ENCODE measurements around the gene PRKAR2B. TPM values are rescaled to one million over a fixed set of nuclear protein-coding genes. Genes with fewer than 3 reads are reported as not detected.

The PRKAR2B gene
- total and polyA plus RNA-seq, 2 of the 4 experiments (the other 2 are of a cell fraction) = 3.0 to 3.1 TPM

DNA sequence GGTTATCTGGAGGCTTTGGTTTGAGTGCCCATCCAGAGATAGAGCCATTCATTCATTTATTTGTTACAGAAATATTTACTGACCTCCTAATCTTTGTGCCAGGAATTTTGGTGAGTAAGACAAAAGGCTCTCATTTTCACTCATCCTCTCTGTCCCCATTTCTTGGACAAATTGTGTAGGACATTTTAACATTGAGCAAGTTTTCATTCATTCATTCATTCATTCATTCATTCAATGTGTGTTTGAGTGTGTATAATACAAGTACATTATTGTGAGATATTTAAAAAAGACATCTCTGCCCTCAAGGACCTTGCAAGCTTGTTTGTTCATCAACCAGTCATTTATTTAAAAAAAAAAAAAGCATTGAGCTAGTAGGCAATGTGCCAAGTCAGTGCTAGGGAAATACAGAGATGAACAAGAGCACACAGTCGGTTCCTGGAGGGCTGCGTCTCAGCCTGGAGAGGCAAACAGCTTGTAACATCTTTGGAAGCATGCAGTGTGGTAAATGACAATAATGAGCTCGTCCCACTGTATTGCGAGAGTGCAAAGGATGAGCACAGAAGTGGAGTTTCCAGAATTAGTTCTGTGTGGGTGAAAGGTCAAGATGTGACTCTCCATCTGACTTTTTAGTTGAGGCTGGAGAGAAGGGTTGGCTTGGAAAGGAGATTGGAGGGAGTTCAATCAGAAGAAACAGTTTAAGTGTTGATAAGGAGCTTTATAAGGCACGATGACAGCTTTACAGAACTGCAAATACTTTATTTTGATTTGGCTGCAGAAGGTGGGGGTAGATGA is 73.8 kb downstream of the PRKAR2B start:
- WGBS, 2 experiments (ENCODE audit: extremely low coverage in 2 of 2, insufficient read length in 1 of 2) = 18% methylated on average over 5 of the region's 5 CpGs; no CpG with 5 or more reads in 1 of the 2 experiments
- H2BK20ac ChIP-seq (ENCODE audit: low read depth, low read length) = 0 out of 2 replicates have a peak overlapping the region, but pooled peaks have one; percentile 0
- H4K20me1 ChIP-seq (ENCODE audit: insufficient read depth, low read length) = no peaks in the 10 kb centered on the region
- peaks cover 8% of the 10 kb centered on the region for H3K4me1 ChIP-seq (ENCODE audit: control insufficient read depth, insufficient read depth, low read length)
- H2BK5ac ChIP-seq (ENCODE audit: low read depth, low read length, poor library complexity, severe bottlenecking) = no peak overlapping the region
- H3K9ac ChIP-seq (ENCODE audit: low read depth, low read length) = no peak overlapping the region
- peak overlapping the region in 1 of 2 experiments; percentile 0; a peak in 1 of 4 replicates for H4K8ac ChIP-seq (ENCODE audit: low read depth in 2 of 2, low read length in 2 of 2)
- H2BK15ac ChIP-seq (ENCODE audit: low read depth, low read length) = 0 out of 3 replicates have a peak overlapping the region, but pooled peaks have one; percentile 3
- H3K27ac ChIP-seq (ENCODE audit: insufficient read depth, low read length) = no peak overlapping the region
- BruUV-seq (replicated peaks) = no TSS peak
- dilution Hi-C loops (cut with HindIII; ENCODE audit: low sequenced_read_pairs, unreplicated experiment) (no loop called here), in situ Hi-C loops (cut with MboI; ENCODE audit: low sequenced_read_pairs) (no loop called here), intact Hi-C loops (cut with micrococcal nuclease) (no loop called here)
- peak overlapping the region; percentile 5; the same call in 1 of the 2 replicates for H4K91ac ChIP-seq (ENCODE audit: insufficient read depth, low read depth, low read length)
- no peak for TF ChIP-seq SMC3 (IDR thresholded peaks at IDR 0.05; ENCODE audit: low read depth, low read length)
- TF ChIP-seq MAZ (IDR thresholded peaks at IDR 0.05; ENCODE audit: borderline replicate concordance, low read depth, low read length) = no peak
- no peak for TF ChIP-seq BHLHE40 (IDR thresholded peaks at IDR 0.05; ENCODE audit: low read depth, low read length)
- no peak for TF ChIP-seq POLR2A (IDR thresholded peaks at IDR 0.05; ENCODE audit: low read depth, low read length)
- TF ChIP-seq, protein P1, sequence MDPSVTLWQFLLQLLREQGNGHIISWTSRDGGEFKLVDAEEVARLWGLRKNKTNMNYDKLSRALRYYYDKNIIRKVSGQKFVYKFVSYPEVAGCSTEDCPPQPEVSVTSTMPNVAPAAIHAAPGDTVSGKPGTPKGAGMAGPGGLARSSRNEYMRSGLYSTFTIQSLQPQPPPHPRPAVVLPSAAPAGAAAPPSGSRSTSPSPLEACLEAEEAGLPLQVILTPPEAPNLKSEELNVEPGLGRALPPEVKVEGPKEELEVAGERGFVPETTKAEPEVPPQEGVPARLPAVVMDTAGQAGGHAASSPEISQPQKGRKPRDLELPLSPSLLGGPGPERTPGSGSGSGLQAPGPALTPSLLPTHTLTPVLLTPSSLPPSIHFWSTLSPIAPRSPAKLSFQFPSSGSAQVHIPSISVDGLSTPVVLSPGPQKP (IDR thresholded peaks at IDR 0.05; ENCODE audit: borderline replicate concordance, low read depth, low read length) = no peak
- TF ChIP-seq, protein P2, sequence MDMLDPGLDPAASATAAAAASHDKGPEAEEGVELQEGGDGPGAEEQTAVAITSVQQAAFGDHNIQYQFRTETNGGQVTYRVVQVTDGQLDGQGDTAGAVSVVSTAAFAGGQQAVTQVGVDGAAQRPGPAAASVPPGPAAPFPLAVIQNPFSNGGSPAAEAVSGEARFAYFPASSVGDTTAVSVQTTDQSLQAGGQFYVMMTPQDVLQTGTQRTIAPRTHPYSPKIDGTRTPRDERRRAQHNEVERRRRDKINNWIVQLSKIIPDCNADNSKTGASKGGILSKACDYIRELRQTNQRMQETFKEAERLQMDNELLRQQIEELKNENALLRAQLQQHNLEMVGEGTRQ (IDR thresholded peaks at IDR 0.05; ENCODE audit: low read depth, low read length) = no peak
- TF ChIP-seq CEBPB (IDR thresholded peaks at IDR 0.05; ENCODE audit: low read depth, low read length) = no peak
- TF ChIP-seq FOS (IDR thresholded peaks at IDR 0.05; ENCODE audit: low read depth, low read length) = no peak
- no peak for TF ChIP-seq NFE2L2 (IDR thresholded peaks at IDR 0.05; ENCODE audit: low read depth, low read length)
- TF ChIP-seq RCOR1 (IDR thresholded peaks at IDR 0.05; ENCODE audit: insufficient replicate concordance, low read length) = no peak
- TF ChIP-seq MAFK (IDR thresholded peaks at IDR 0.05; ENCODE audit: low read depth, low read length) = no peak
- no peak for TF ChIP-seq CHD1 (IDR thresholded peaks at IDR 0.05; ENCODE audit: low read depth, low read length)
- no peak for TF ChIP-seq RAD21 (IDR thresholded peaks at IDR 0.05; ENCODE audit: low read length)
- no peak for TF ChIP-seq RFX5 (IDR thresholded peaks at IDR 0.05; ENCODE audit: low read depth, low read length)
- H2BK120ac ChIP-seq (ENCODE audit: low read depth, low read length) = 0 out of 2 replicates have a peak overlapping the region, but pooled peaks have one; percentile 0
- H2AK9ac ChIP-seq (replicated peaks; ENCODE audit: low read depth, low read length, poor library complexity) = no peak overlapping the region
- H3K9me3 ChIP-seq (ENCODE audit: control insufficient read depth, insufficient read depth, low read length) = no peaks in the 10 kb centered on the region
- POLR2A ChIA-PET (ENCODE audit: unreplicated experiment) = no interaction called here
- H3K27me3 ChIP-seq (ENCODE audit: control insufficient read depth, insufficient read depth, low read length) = no peaks in the 10 kb centered on the region
- peak; percentile 38 for ATAC-seq (ENCODE audit: low read depth)
- peak overlapping the region; percentile 34 for H3K4me2 ChIP-seq (ENCODE audit: low read depth, low read length)
- peak overlapping the region; percentile 0; the same call in 1 of the 2 replicates for H3K18ac ChIP-seq (ENCODE audit: low read depth, low read length)
- 0 out of 2 replicates have a peak overlapping the region, but pooled peaks have one; percentile 2 for H2AK5ac ChIP-seq (ENCODE audit: low read depth, low read length)
- H3K4me3 ChIP-seq (ENCODE audit: insufficient read depth, low read depth, low read length) = no peak overlapping the region
- no peak overlapping the region for H4K5ac ChIP-seq (ENCODE audit: low read depth, low read length)
- H3K23ac ChIP-seq (ENCODE audit: low read depth, low read length) = no peak overlapping the region
- CTCF ChIA-PET = interaction anchor here (0.6 to 1.1 kb wide), 5 partner anchors 13 to 191 kb away, joined by 3 to 4 read pairs (median 3); no protein-coding TSS in a partner anchor
- DNase-seq = peak; percentile 55
- H3K36me3 ChIP-seq (ENCODE audit: control insufficient read depth, insufficient read depth, low read length) = no peaks in the 10 kb centered on the region
- H3K4ac ChIP-seq (ENCODE audit: low read depth, low read length) = peak overlapping the region; percentile 2; the same call in 1 of the 2 replicates
- peak overlapping the region; percentile 1; the same call in 1 of the 2 replicates for H3K14ac ChIP-seq (replicated peaks; ENCODE audit: low read depth, low read length)
- H3K9me1 ChIP-seq (ENCODE audit: insufficient read depth, low read length) = peaks cover 4% of the 10 kb centered on the region
- H2AFZ ChIP-seq (replicated peaks; ENCODE audit: low read length, poor library complexity) = peak overlapping the region; percentile 9
- H3K56ac ChIP-seq (ENCODE audit: extremely low read depth, insufficient read depth, low read length) = no peak overlapping the region
- H3K79me1 ChIP-seq (ENCODE audit: low read depth in 1 of 2, low read length in 2 of 2) = peaks cover 0 to 9% of the 10 kb centered on the region in 2 experiments; a peak in 2 of 4 replicates

All from IMR-90 (cell line).